SK-N-SH treated with all-trans-retinoic acid at 6 μM for 48 hours (cell line): Measurements from ENCODE around the gene OR6C76.

Source experiments
- ATAC-seq: fragments of 200-7000 bp; cut with Tn5 transposase; 3 replicates; pipeline ENCODE4 v1.9.1; 2020; ENCODE audit warnings: mild to moderate bottlenecking, moderate library complexity
- ARNTL ChIP-seq: fragments of 450-650 bp; formaldehyde crosslinking; IDR thresholded peaks from 2 replicates; pipeline ENCODE4 v1.5.0; 2020; ENCODE audit warnings: low read depth, mild to moderate bottlenecking, moderate library complexity, borderline replicate concordance
- GLIS3 ChIP-seq: fragments of 250-450 bp; sonication (Bioruptor Pico); IDR thresholded peaks from 2 replicates; pipeline ENCODE4 v1.5.0; 2020; ENCODE audit warnings: mild to moderate bottlenecking, moderate library complexity
- ISL1 ChIP-seq: fragments of 250-450 bp; sonication (Bioruptor Pico); IDR thresholded peaks from 2 replicates; pipeline ENCODE4 v2.1.2; 2022; ENCODE audit warnings: mild to moderate bottlenecking, moderate library complexity
- OSR1 ChIP-seq: fragments of 250-450 bp; sonication (Bioruptor Pico); IDR thresholded peaks from 2 replicates; pipeline ENCODE4 v1.8.0; 2022; ENCODE audit warnings: moderate library complexity, mild to moderate bottlenecking, inconsistent platforms
- RARB ChIP-seq: fragments of 250-450 bp; sonication (Bioruptor Pico); IDR thresholded peaks from 2 replicates; pipeline ENCODE4 v1.8.0; 2021; ENCODE audit warnings: mild to moderate bottlenecking, moderate library complexity
- SNAI2 ChIP-seq: fragments of 250-450 bp; sonication (Bioruptor Pico); IDR thresholded peaks from 2 replicates; pipeline ENCODE4 v1.5.0; 2020; ENCODE audit warnings: mild to moderate bottlenecking, moderate library complexity
- TCF4 ChIP-seq: fragments of 250-450 bp; sonication (Bioruptor Pico); IDR thresholded peaks from 2 replicates; pipeline ENCODE4 v1.8.0; 2021; ENCODE audit warnings: mild to moderate bottlenecking, moderate library complexity, borderline replicate concordance
- ZC3H10 ChIP-seq: fragments of 250-450 bp; sonication (Bioruptor Pico); IDR thresholded peaks from 2 replicates; pipeline ENCODE4 v1.5.1; 2021; ENCODE audit warnings: mild to moderate bottlenecking, moderate library complexity
- ZFP3 ChIP-seq: fragments of 250-450 bp; sonication (Bioruptor Pico); IDR thresholded peaks from 2 replicates; pipeline ENCODE4 v1.5.0; 2020; ENCODE audit warnings: mild to moderate bottlenecking, moderate library complexity
- ZFP30 ChIP-seq: fragments of 450-650 bp; formaldehyde crosslinking; IDR thresholded peaks from 2 replicates; pipeline ENCODE4 v1.5.0; 2022; ENCODE audit warnings: mild to moderate bottlenecking, moderate library complexity
- ZNF565 ChIP-seq: fragments of 450-650 bp; formaldehyde crosslinking; conservative IDR thresholded peaks from 2 replicates; pipeline ENCODE4 v1.5.0; 2020; ENCODE audit warnings: low read depth, mild to moderate bottlenecking, moderate library complexity
- ZNF70 ChIP-seq: fragments of 450-650 bp; formaldehyde crosslinking; IDR thresholded peaks from 2 replicates; pipeline ENCODE4 v1.5.0; 2020; ENCODE audit warnings: mild to moderate bottlenecking, moderate library complexity
- ZNF8 ChIP-seq: fragments of 450-650 bp; formaldehyde crosslinking; IDR thresholded peaks from 2 replicates; pipeline ENCODE4 v1.5.0; 2020; ENCODE audit warnings: mild to moderate bottlenecking, moderate library complexity
- TF ChIP-seq, protein P1 (sequence below): fragments of 250-450 bp; sonication (Bioruptor Pico); IDR thresholded peaks from 2 replicates; pipeline ENCODE4 v1.8.0; 2020; ENCODE audit warnings: mild to moderate bottlenecking, moderate library complexity, borderline replicate concordance
- TF ChIP-seq, protein P2 (sequence below): fragments of 250-450 bp; sonication (Bioruptor Pico); IDR thresholded peaks from 2 replicates; pipeline ENCODE4 v1.5.1; 2021; ENCODE audit warnings: mild to moderate bottlenecking, moderate library complexity
- TF ChIP-seq, protein P3 (sequence below): fragments of 250-450 bp; sonication (Bioruptor Pico); IDR thresholded peaks from 2 replicates; pipeline ENCODE4 v1.8.0; 2021; ENCODE audit warnings: low read depth, mild to moderate bottlenecking, moderate library complexity, borderline replicate concordance
- TF ChIP-seq, protein P4 (sequence below): fragments of 250-450 bp; sonication (Bioruptor Pico); IDR thresholded peaks from 2 replicates; pipeline ENCODE4 v1.5.0; 2020; ENCODE audit warnings: mild to moderate bottlenecking, moderate library complexity
- TF ChIP-seq, protein P5 (sequence below): fragments of 250-450 bp; sonication (Bioruptor Pico); IDR thresholded peaks from 2 replicates; pipeline ENCODE4 v1.5.1; 2020; ENCODE audit warnings: low read depth, mild to moderate bottlenecking, moderate library complexity

Gene OR6C76

DNA sequence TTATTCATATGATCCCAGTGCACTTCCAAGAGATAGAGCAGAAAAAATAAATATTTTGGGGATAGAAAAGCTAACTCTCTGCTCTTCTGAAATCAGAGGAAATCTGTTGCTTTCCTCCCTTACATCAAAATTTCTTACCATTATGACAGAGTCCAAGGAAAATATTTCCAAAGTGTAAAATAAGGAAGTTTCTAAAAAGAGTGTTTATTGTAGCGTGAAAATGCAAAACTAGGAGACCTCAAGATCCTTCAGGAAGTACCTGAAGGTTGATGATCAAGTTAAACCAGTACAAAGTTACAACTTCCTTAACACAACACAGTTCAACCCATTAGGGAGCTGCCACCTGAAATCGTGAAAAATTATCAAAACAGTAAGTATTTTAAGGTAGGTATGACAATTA is 17.7 kb downstream of the OR6C76 start, which contains the start of gene OR6C2:
TSS of gene OR6C2 (plus strand) at position 301 of the 400 bp plus-strand sequence. CDS start 8,138 bp downstream, outside the sequence.
- ATAC-seq, result no peak
- TF ChIP-seq ISL1 (no peak), OSR1 (no peak), ARNTL (no peak), ZFP30 (CRISPR knock-in tag) (no peak), ZNF70 (no peak)
- TF ChIP-seq, protein P1, sequence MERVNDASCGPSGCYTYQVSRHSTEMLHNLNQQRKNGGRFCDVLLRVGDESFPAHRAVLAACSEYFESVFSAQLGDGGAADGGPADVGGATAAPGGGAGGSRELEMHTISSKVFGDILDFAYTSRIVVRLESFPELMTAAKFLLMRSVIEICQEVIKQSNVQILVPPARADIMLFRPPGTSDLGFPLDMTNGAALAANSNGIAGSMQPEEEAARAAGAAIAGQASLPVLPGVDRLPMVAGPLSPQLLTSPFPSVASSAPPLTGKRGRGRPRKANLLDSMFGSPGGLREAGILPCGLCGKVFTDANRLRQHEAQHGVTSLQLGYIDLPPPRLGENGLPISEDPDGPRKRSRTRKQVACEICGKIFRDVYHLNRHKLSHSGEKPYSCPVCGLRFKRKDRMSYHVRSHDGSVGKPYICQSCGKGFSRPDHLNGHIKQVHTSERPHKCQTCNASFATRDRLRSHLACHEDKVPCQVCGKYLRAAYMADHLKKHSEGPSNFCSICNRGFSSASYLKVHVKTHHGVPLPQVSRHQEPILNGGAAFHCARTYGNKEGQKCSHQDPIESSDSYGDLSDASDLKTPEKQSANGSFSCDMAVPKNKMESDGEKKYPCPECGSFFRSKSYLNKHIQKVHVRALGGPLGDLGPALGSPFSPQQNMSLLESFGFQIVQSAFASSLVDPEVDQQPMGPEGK (CRISPR knock-in tag), result no peak
- TF ChIP-seq, protein P2, sequence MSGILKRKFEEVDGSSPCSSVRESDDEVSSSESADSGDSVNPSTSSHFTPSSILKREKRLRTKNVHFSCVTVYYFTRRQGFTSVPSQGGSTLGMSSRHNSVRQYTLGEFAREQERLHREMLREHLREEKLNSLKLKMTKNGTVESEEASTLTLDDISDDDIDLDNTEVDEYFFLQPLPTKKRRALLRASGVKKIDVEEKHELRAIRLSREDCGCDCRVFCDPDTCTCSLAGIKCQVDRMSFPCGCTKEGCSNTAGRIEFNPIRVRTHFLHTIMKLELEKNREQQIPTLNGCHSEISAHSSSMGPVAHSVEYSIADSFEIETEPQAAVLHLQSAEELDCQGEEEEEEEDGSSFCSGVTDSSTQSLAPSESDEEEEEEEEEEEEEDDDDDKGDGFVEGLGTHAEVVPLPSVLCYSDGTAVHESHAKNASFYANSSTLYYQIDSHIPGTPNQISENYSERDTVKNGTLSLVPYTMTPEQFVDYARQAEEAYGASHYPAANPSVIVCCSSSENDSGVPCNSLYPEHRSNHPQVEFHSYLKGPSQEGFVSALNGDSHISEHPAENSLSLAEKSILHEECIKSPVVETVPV, result no peak
- TF ChIP-seq, protein P3, sequence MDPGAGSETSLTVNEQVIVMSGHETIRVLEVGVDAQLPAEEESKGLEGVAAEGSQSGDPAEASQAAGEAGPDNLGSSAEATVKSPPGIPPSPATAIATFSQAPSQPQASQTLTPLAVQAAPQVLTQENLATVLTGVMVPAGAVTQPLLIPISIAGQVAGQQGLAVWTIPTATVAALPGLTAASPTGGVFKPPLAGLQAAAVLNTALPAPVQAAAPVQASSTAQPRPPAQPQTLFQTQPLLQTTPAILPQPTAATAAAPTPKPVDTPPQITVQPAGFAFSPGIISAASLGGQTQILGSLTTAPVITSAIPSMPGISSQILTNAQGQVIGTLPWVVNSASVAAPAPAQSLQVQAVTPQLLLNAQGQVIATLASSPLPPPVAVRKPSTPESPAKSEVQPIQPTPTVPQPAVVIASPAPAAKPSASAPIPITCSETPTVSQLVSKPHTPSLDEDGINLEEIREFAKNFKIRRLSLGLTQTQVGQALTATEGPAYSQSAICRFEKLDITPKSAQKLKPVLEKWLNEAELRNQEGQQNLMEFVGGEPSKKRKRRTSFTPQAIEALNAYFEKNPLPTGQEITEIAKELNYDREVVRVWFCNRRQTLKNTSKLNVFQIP (CRISPR knock-in tag), result no peak

DNA sequence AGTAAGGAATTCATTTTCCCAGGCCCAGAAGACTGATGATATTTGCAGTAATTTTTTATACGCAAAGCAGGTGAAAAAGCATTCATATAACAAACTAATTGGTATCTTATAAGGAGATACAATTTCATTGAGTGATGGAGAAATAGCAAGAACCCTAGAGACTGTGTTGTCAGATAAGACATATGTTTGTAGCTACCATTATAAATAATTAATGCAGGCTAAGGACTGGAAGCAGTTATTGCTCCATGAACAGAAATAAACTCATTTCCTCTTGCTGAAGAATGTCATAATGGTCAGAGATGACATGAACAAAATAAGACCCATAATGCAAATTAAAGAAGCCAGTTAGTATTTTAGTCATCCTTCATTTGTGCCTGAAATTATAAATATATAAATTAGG is 19.3 kb downstream of the OR6C76 start:
- TF ChIP-seq, protein P2, result no peak
- TF ChIP-seq OSR1, result no peak
- TF ChIP-seq ZFP3 (CRISPR knock-in tag), result no peak
- no peak for TF ChIP-seq RARB (CRISPR knock-in tag)
- no peak for TF ChIP-seq GLIS3 (CRISPR knock-in tag)
- ATAC-seq, result no peak

DNA sequence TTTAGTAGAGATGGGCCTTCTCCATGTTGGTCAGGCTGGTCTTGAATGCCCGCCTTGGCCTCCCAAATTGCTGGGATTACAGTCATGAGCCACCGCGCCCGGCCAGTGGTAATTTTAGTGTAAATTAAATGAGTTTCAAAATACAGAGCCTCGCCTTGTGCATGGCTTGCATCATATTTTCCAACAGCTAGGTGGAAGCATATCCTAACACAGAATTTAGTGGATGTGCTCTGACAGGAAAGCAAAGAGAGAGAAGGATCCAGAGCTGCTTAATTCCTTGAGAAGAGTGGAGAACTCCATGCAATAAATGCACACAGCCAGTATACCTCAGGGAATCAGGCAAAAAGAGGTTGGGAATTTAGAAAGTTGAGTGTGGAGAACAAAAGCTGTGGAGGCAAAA is 20.3 kb downstream of the OR6C76 start:
- ATAC-seq, result no peak
- TF ChIP-seq, protein P3 (CRISPR knock-in tag), result no peak
- TF ChIP-seq, protein P4, sequence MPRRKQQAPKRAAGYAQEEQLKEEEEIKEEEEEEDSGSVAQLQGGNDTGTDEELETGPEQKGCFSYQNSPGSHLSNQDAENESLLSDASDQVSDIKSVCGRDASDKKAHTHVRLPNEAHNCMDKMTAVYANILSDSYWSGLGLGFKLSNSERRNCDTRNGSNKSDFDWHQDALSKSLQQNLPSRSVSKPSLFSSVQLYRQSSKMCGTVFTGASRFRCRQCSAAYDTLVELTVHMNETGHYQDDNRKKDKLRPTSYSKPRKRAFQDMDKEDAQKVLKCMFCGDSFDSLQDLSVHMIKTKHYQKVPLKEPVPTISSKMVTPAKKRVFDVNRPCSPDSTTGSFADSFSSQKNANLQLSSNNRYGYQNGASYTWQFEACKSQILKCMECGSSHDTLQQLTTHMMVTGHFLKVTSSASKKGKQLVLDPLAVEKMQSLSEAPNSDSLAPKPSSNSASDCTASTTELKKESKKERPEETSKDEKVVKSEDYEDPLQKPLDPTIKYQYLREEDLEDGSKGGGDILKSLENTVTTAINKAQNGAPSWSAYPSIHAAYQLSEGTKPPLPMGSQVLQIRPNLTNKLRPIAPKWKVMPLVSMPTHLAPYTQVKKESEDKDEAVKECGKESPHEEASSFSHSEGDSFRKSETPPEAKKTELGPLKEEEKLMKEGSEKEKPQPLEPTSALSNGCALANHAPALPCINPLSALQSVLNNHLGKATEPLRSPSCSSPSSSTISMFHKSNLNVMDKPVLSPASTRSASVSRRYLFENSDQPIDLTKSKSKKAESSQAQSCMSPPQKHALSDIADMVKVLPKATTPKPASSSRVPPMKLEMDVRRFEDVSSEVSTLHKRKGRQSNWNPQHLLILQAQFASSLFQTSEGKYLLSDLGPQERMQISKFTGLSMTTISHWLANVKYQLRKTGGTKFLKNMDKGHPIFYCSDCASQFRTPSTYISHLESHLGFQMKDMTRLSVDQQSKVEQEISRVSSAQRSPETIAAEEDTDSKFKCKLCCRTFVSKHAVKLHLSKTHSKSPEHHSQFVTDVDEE, result no peak
- TF ChIP-seq ZNF8 (CRISPR knock-in tag) (no peak), TCF4 (no peak)
- TF ChIP-seq, protein P5, sequence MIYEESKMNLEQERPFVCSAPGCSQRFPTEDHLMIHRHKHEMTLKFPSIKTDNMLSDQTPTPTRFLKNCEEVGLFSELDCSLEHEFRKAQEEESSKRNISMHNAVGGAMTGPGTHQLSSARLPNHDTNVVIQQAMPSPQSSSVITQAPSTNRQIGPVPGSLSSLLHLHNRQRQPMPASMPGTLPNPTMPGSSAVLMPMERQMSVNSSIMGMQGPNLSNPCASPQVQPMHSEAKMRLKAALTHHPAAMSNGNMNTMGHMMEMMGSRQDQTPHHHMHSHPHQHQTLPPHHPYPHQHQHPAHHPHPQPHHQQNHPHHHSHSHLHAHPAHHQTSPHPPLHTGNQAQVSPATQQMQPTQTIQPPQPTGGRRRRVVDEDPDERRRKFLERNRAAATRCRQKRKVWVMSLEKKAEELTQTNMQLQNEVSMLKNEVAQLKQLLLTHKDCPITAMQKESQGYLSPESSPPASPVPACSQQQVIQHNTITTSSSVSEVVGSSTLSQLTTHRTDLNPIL, result no peak

DNA sequence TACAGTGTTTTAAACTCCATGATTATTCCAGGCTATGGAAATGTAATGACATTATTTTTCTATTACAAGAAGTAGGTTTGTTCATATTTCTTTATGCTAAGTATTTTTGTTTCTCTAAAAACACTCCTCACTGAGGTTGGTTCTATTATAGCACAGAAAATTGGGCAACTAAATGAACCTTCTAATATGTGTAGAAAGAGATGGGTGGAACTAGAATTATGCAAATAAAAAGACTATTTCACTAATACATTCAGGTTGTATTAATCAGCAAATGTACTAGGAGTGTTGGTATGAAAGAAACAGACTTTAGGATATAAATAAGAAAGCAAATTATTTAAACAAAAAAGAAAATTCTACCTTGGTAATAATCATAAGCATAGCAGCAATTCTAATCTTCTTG is 22.8 kb downstream of the OR6C76 start:
- ATAC-seq, result no peak
- no peak for TF ChIP-seq RARB (CRISPR knock-in tag)
- TF ChIP-seq SNAI2, result no peak
- TF ChIP-seq GLIS3 (CRISPR knock-in tag), result no peak
- no peak for TF ChIP-seq TCF4
- no peak for TF ChIP-seq ZFP3 (CRISPR knock-in tag)
- TF ChIP-seq, protein P5, result no peak
- TF ChIP-seq, protein P4, result no peak
- TF ChIP-seq ZC3H10 (CRISPR knock-in tag), result no peak
- TF ChIP-seq ZNF565 (CRISPR knock-in tag), result no peak
